ENCODE measurements around the gene AAGAB.

- TF ChIP-seq CTCF (IDR thresholded peaks at IDR 0.05; ENCODE audit: low read length) (no peak), EZH2phosphoT487 (IDR thresholded peaks at IDR 0.05; ENCODE audit: low read length) (no peak)
Observed at GRCh38 chr15:67183443-67184169, 70.9 kb downstream of the AAGAB start.
